NAMALWA (cell line): ENCODE data around the gene AMFR.
"Not testable (repeated sequence)": the region's sequence is repeated elsewhere in the genome, so short reads cannot be mapped to it uniquely, and the experiment has no call there.

Experiments
- DNase-seq: peaks from one replicate; pipeline ENCODE4 v3.0.0-alpha.2; 2015; ENCODE audit warnings: low spot score

The AMFR gene

GRCh38 chr16:56423584-56424403, 1.6 kb downstream of the AMFR start:
- peak; percentile 75 for DNase-seq

- DNase-seq = peak; percentile 79
Observed at GRCh38 chr16:56422896-56423441, 2.4 kb downstream of the AMFR start.

- peak; percentile 47 for DNase-seq
Observed at GRCh38 chr16:56421976-56422669, 3.2 kb downstream of the AMFR start.

GRCh38 chr16:56421313-56421712, 4.0 kb downstream of the AMFR start:
- DNase-seq = peak; percentile 80

GRCh38 chr16:56420613-56421012, 4.7 kb downstream of the AMFR start:
- DNase-seq = peak; percentile 18

- no peak for DNase-seq
Observed at GRCh38 chr16:56419740-56420548, 5.4 kb downstream of the AMFR start.

- DNase-seq = no peak
Observed at GRCh38 chr16:56417138-56417537, 8.2 kb downstream of the AMFR start.

GRCh38 chr16:56415875-56416274, 9.5 kb downstream of the AMFR start:
- peak; percentile 33 for DNase-seq

- no peak for DNase-seq
Observed at GRCh38 chr16:56414366-56414765, 11.0 kb downstream of the AMFR start.

- DNase-seq = no peak
Observed at GRCh38 chr16:56413381-56413780, 12.0 kb downstream of the AMFR start.

GRCh38 chr16:56411624-56412023, 13.7 kb downstream of the AMFR start:
- no peak for DNase-seq

GRCh38 chr16:56411123-56411522, 14.2 kb downstream of the AMFR start:
- no peak for DNase-seq

GRCh38 chr16:56409195-56409594, 16.1 kb downstream of the AMFR start:
- no peak for DNase-seq

- no peak for DNase-seq
Observed at GRCh38 chr16:56408379-56409098, 16.8 kb downstream of the AMFR start.

GRCh38 chr16:56405977-56406672, 19.2 kb downstream of the AMFR start:
- DNase-seq = no peak

- DNase-seq = peak; percentile 34
Observed at GRCh38 chr16:56401482-56401881, 23.9 kb downstream of the AMFR start.

GRCh38 chr16:56400458-56400857, 24.9 kb downstream of the AMFR start:
- no peak for DNase-seq

- DNase-seq = no peak
Observed at GRCh38 chr16:56399486-56399885, 25.9 kb downstream of the AMFR start.

GRCh38 chr16:56399047-56399446, 26.3 kb downstream of the AMFR start:
- DNase-seq = no peak

- DNase-seq = not testable (repeated sequence)
Observed at GRCh38 chr16:56396724-56397123, 28.6 kb downstream of the AMFR start.

GRCh38 chr16:56389554-56389953, 35.8 kb downstream of the AMFR start:
- DNase-seq = no peak
